HCT116 (cell line): Measurements from ENCODE around the gene LRRN4CL. TPM values are rescaled to one million over a fixed set of nuclear protein-coding genes. Genes with fewer than 3 reads are reported as not detected.

Experiments used
- ATAC-seq: fragments of 200-7000 bp; cut with Tn5 transposase; 2 replicates; pipeline ENCODE4 v1.9.1; 2020; ENCODE audit warnings: mild to moderate bottlenecking, moderate library complexity
- BruUV-seq: library from RNA; stranded (reverse); fragments of 400-500 nt; replicated peaks from 2 replicates; lab custom pipeline; 2021; lab: Mats Ljungman, UMichigan
- CTCF ChIA-PET: fragments of 300-600 bp; sonication (Branson Sonifier 250); formaldehyde crosslinking; loops from one replicate; lab custom pipeline; 2021; ENCODE audit warnings: antibody characterized with exemption; lab: Charles Lee
- POLR2A ChIA-PET: fragments of 300-600, 350-600 bp; sonication (Branson Sonifier 250); formaldehyde crosslinking; loops from one replicate; lab custom pipeline; 2021; ENCODE audit warnings: antibody characterized with exemption; lab: Charles Lee
- RAD21 ChIA-PET, 2 experiments: fragments of 300-600 bp; sonication (Branson Sonifier 250); formaldehyde crosslinking; loops; one replicate each; lab custom pipeline; 2023; ENCODE audit warnings: low total read pairs in 2 of 2; ENCODE audit not compliant: uncharacterized antibody in 2 of 2, unreplicated experiment in 2 of 2, low non-redundant PET in 1 of 2; lab: Charles Lee
- DNase-seq: peaks from one replicate; pipeline ENCODE4 v3.0.0-alpha.2; 2010; ENCODE audit warnings: low read depth, low spot score
- H2AFZ ChIP-seq: fragments of 200-600 bp; shearing (Covaris generic), sonication (generic); 2 replicates; pipeline ENCODE4 v1.6.1; 2017; ENCODE audit warnings: low read depth, mixed run types, mixed read lengths, antibody characterized with exemption, low read length; ENCODE audit not compliant: poor library complexity, severe bottlenecking
- H3K27ac ChIP-seq: 2 replicates; pipeline ENCODE4 v1.5.1; 2012; ENCODE audit warnings: low read depth, low read length
- H3K27me3 ChIP-seq: fragments of 200-600 bp; sonication (generic); 2 replicates; pipeline ENCODE4 v1.6.1; 2016; ENCODE audit warnings: mixed run types, low read length, mixed read lengths; ENCODE audit not compliant: insufficient read depth
- H3K36me3 ChIP-seq, 2 experiments: fragments of 200-500 bp in 1 of 2; fragments of 200-600 bp in 1 of 2; sonication (Bioruptor generic) in 1 of 2; sonication (generic) in 1 of 2; 2 replicates each; pipeline versions ENCODE4 v1.5.1 to v1.6.1; 2014 to 2016; ENCODE audit warnings: low read length in 2 of 2, inconsistent platforms in 1 of 2, mixed read lengths in 1 of 2, mixed run types in 1 of 2; ENCODE audit not compliant: insufficient read depth in 2 of 2, control insufficient read depth in 1 of 2
- H3K4me1 ChIP-seq, 2 experiments: fragments of 200-600 bp in 1 of 2; sonication (generic) in 1 of 2; 2 replicates each; pipeline versions ENCODE4 v1.5.1 to v1.6.1; 2012 to 2017; ENCODE audit warnings: low read length in 2 of 2, inconsistent platforms in 1 of 2, mild to moderate bottlenecking in 1 of 2, mixed read lengths in 1 of 2, mixed run types in 1 of 2, moderate library complexity in 1 of 2; ENCODE audit not compliant: insufficient read depth in 2 of 2, control insufficient read depth in 1 of 2
- H3K4me2 ChIP-seq: fragments of 200-600 bp; sonication (generic); 2 replicates; pipeline ENCODE4 v1.6.1; 2017; ENCODE audit warnings: mixed run types, low read length, mixed read lengths
- H3K4me3 ChIP-seq, 2 experiments: fragments of 200-600 bp in 1 of 2; sonication (generic) in 1 of 2; replicated peaks in 1 of 2; 2 replicates each; pipeline ENCODE4 v1.5.1; 2011 to 2016; ENCODE audit warnings: low read length in 2 of 2, control low read depth in 1 of 2, low read depth in 1 of 2, mild to moderate bottlenecking in 1 of 2, mixed read lengths in 1 of 2, mixed run types in 1 of 2
- H3K79me2 ChIP-seq: fragments of 200-600 bp; sonication (generic); 2 replicates; pipeline ENCODE4 v1.6.1; 2017; ENCODE audit warnings: mild to moderate bottlenecking, mixed run types, low read length, moderate library complexity, mixed read lengths; ENCODE audit not compliant: insufficient read depth
- H3K9ac ChIP-seq: fragments of 200-600 bp; sonication (generic); 2 replicates; pipeline ENCODE4 v1.6.1; 2016; ENCODE audit warnings: low read length, mixed read lengths
- H3K9me2 ChIP-seq: fragments of 200-600 bp; sonication (generic), shearing (Covaris generic); 2 replicates; pipeline ENCODE4 v1.6.1; 2017; ENCODE audit warnings: mixed run types, mild to moderate bottlenecking, moderate library complexity; ENCODE audit not compliant: insufficient read depth
- H3K9me3 ChIP-seq, 2 experiments: fragments of 200-500 bp in 1 of 2; fragments of 200-600 bp in 1 of 2; sonication (Bioruptor generic) in 1 of 2; sonication (generic) in 1 of 2; 2 replicates each; pipeline ENCODE4 v1.6.1; 2014 to 2017; ENCODE audit warnings: low read length in 2 of 2, mixed read lengths in 2 of 2, inconsistent platforms in 1 of 2, low read depth in 1 of 2, mild to moderate bottlenecking in 1 of 2, mixed run types in 1 of 2, moderate library complexity in 1 of 2; ENCODE audit not compliant: control insufficient read depth in 1 of 2, insufficient read depth in 1 of 2
- H4K20me1 ChIP-seq: fragments of 200-600 bp; sonication (generic), shearing (Covaris generic); 2 replicates; pipeline ENCODE4 v1.6.1; 2017; ENCODE audit warnings: mixed run types, mild to moderate bottlenecking, moderate library complexity; ENCODE audit not compliant: insufficient read depth
- CBX3 ChIP-seq: IDR thresholded peaks from 2 replicates; pipeline ENCODE4 v1.6.1; 2012; ENCODE audit warnings: low read depth
- ELF1 ChIP-seq: IDR thresholded peaks from 2 replicates; pipeline ENCODE4 v1.6.1; 2012; ENCODE audit warnings: low read depth, borderline replicate concordance
- EZH2phosphoT487 ChIP-seq: fragments of 200-600 bp; IDR thresholded peaks from 2 replicates; pipeline ENCODE4 v1.6.1; 2018; ENCODE audit warnings: antibody characterized with exemption, borderline replicate concordance
- FOSL1 ChIP-seq: IDR thresholded peaks from 2 replicates; pipeline ENCODE4 v1.6.1; 2012; ENCODE audit warnings: low read depth
- JUND ChIP-seq: IDR thresholded peaks from 2 replicates; pipeline ENCODE4 v1.6.1; 2012
- POLR2AphosphoS5 ChIP-seq: IDR thresholded peaks from 2 replicates; pipeline ENCODE4 v1.6.1; 2011; ENCODE audit warnings: mild to moderate bottlenecking, low read depth, low read length, moderate library complexity
- intact Hi-C: fragments of 100-400 bp; cut with micrococcal nuclease; formaldehyde crosslinking; loops from 2 replicates; pipeline ENCODE4 v1.10.0; 2022
- total RNA-seq: library from RNA; stranded (reverse); gene quantifications from one replicate; pipeline ENCODE4 v1.2.1, GENCODE V29; 2021; ENCODE audit not compliant: unreplicated experiment
- TF ChIP-seq, protein P1 (sequence below), 3 experiments: fragments of 200-600 bp in 1 of 3; sonication (generic) in 1 of 3; IDR thresholded peaks in 2 of 3; conservative IDR thresholded peaks in 1 of 3; 2 replicates each; pipeline ENCODE4 v1.5.1; 2012 to 2017; ENCODE audit warnings: low read depth in 2 of 3, low read length in 2 of 3, antibody characterized with exemption in 1 of 3, borderline replicate concordance in 1 of 3, control low read depth in 1 of 3, mild to moderate bottlenecking in 1 of 3, mixed read lengths in 1 of 3, mixed run types in 1 of 3, moderate library complexity in 1 of 3; ENCODE audit not compliant: insufficient read depth in 1 of 3
- TF ChIP-seq, protein P2 (sequence below): IDR thresholded peaks from 2 replicates; pipeline ENCODE4 v1.6.1; 2011; ENCODE audit warnings: mild to moderate bottlenecking, low read length, moderate library complexity; ENCODE audit not compliant: insufficient replicate concordance; ENCODE audit errors: extremely low read depth
- TF ChIP-seq, protein P3 (sequence below): IDR thresholded peaks from 2 replicates; pipeline ENCODE4 v1.6.1; 2012

LRRN4CL gene
- total RNA-seq, 1 experiment from 2014 or later, result 0.71 TPM

DNA sequence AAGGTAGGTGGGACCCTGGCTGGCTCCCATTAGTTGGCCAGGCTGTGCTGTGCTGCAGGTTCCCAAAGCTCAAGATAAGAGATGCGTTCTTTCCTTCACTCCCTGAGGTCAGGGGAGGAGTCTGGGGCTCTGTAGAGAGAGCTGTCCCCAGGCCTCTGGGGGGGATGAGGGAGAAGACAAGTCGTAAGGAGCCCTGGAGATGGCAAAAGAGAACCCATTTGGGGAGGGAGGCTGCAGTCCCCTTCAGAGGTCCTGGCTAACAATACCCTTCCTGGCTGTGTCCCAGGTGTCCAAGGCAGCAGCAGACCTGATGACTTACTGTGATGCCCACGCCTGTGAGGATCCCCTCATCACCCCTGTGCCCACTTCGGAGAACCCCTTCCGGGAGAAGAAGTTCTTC lies 19.1 kb upstream of the LRRN4CL start:
- no peak overlapping the region for H3K27ac ChIP-seq
- TF ChIP-seq POLR2AphosphoS5, result peak; percentile 41; the same call in 1 of the 2 replicates
- TF ChIP-seq, protein P1, sequence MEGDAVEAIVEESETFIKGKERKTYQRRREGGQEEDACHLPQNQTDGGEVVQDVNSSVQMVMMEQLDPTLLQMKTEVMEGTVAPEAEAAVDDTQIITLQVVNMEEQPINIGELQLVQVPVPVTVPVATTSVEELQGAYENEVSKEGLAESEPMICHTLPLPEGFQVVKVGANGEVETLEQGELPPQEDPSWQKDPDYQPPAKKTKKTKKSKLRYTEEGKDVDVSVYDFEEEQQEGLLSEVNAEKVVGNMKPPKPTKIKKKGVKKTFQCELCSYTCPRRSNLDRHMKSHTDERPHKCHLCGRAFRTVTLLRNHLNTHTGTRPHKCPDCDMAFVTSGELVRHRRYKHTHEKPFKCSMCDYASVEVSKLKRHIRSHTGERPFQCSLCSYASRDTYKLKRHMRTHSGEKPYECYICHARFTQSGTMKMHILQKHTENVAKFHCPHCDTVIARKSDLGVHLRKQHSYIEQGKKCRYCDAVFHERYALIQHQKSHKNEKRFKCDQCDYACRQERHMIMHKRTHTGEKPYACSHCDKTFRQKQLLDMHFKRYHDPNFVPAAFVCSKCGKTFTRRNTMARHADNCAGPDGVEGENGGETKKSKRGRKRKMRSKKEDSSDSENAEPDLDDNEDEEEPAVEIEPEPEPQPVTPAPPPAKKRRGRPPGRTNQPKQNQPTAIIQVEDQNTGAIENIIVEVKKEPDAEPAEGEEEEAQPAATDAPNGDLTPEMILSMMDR (IDR thresholded peaks at IDR 0.05 in 2 of 3, conservative IDR thresholded peaks at IDR 0.05 in 1 of 3; ENCODE audit: borderline replicate concordance in 1 of 3, insufficient read depth in 1 of 3, low read depth in 2 of 3, low read length in 2 of 3), result no peak
- TF ChIP-seq, all 23 proteins: peak for 1
- no TSS peak for BruUV-seq
- no peaks in the 10 kb centered on the region for H3K9me2 ChIP-seq
- H3K9me3 ChIP-seq, result no peaks in the 10 kb centered on the region
- ATAC-seq (no peak), DNase-seq (no peak)
- intact Hi-C loops, result no loop called here
- peaks cover 14 to 37% of the 10 kb centered on the region in 2 experiments for H3K36me3 ChIP-seq
- no peaks in the 10 kb centered on the region for H3K27me3 ChIP-seq
- no peak overlapping the region for H3K4me2 ChIP-seq
- no peak overlapping the region for H3K9ac ChIP-seq
- CTCF ChIA-PET, result no interaction called here
- peaks cover 16% of the 10 kb centered on the region for H3K79me2 ChIP-seq
- H4K20me1 ChIP-seq, result no peaks in the 10 kb centered on the region
- no peak overlapping the region for H2AFZ ChIP-seq
- H3K4me1 ChIP-seq, result peaks cover 5 to 20% of the 10 kb centered on the region in 2 experiments
- RAD21 ChIA-PET, result no interaction called here
- POLR2A ChIA-PET, result interaction anchor here (0.9 kb wide), 1 partner anchor 40 kb away, joined by 3 read pairs; no protein-coding TSS in a partner anchor
- H3K4me3 ChIP-seq, result no peak overlapping the region

DNA sequence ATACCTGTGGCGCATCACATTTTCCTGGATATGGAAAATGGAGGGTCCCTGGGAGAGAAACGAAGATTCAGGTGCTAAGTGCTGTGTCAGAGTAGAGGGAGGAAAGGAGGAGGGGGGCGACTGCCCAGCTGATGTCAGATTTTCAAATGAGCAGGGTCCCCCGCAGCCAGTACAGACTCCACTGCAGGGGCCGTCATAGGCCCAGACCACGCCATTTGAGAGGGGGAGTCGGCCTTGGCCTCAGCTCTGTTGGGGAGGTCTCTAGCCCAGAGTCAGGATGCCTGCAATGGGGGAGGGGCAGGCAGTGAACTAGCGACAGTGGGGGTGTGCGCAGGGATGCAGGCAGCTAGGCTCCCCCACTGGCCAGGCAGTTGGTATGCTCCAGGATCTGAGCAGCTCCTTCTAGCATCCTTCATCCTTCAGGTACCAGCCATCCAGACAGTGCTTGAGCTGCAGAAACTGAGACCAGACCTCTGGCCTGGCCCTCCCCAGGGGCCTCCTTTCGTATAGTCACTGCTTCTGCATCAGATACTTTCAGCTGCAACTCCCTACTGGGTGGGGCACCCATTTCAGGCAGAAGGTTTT lies 18.0 kb upstream of the LRRN4CL start, which contains the start of the genes BSCL2 and GNG3:
TSS of gene BSCL2 (minus strand) at position 148 of the 585 bp plus-strand sequence. CDS start 229 bp downstream, outside the sequence.
TSS of gene GNG3 (plus strand) at position 400 of the 585 bp plus-strand sequence. CDS start 620 bp downstream, outside the sequence.
- Histone ChIP-seq H3K27me3 (no peaks in the 10 kb centered on the region), H2AFZ (no peak within 1 kb of the TSS), H4K20me1 (no peaks in the 10 kb centered on the region), H3K9me2 (no peaks in the 10 kb centered on the region), H3K27ac (peak within 1 kb of the TSS; percentile 80), H3K79me2 (peaks cover 15% of the 10 kb centered on the region), H3K9ac (peak within 1 kb of the TSS; percentile 84; the same call in 1 of the 2 replicates)
- intact Hi-C loops, result no loop called here
- ChIA-PET RAD21 (no interaction called here), POLR2A (no interaction called here)
- TF ChIP-seq EZH2phosphoT487 (no peak), FOSL1 (no peak), ELF1 (no peak), JUND (no peak), CBX3 (no peak), POLR2AphosphoS5 (no peak)
- TF ChIP-seq, protein P2, sequence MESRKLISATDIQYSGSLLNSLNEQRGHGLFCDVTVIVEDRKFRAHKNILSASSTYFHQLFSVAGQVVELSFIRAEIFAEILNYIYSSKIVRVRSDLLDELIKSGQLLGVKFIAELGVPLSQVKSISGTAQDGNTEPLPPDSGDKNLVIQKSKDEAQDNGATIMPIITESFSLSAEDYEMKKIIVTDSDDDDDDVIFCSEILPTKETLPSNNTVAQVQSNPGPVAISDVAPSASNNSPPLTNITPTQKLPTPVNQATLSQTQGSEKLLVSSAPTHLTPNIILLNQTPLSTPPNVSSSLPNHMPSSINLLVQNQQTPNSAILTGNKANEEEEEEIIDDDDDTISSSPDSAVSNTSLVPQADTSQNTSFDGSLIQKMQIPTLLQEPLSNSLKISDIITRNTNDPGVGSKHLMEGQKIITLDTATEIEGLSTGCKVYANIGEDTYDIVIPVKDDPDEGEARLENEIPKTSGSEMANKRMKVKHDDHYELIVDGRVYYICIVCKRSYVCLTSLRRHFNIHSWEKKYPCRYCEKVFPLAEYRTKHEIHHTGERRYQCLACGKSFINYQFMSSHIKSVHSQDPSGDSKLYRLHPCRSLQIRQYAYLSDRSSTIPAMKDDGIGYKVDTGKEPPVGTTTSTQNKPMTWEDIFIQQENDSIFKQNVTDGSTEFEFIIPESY, result no peak
- TF ChIP-seq, protein P1 (IDR thresholded peaks at IDR 0.05 in 2 of 3, conservative IDR thresholded peaks at IDR 0.05 in 1 of 3; ENCODE audit: borderline replicate concordance in 1 of 3, insufficient read depth in 1 of 3, low read depth in 2 of 3, low read length in 2 of 3), result no peak
- TF ChIP-seq, protein P3, sequence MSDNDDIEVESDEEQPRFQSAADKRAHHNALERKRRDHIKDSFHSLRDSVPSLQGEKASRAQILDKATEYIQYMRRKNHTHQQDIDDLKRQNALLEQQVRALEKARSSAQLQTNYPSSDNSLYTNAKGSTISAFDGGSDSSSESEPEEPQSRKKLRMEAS, result no peak
- TF ChIP-seq, all 23 proteins: peak for 0
- DNase-seq (no peak), ATAC-seq (no peak)
- H3K4me3 ChIP-seq, result peak within 1 kb of the TSS; percentile 16 to 75; a peak in 1 of 4 replicates
- H3K36me3 ChIP-seq, result peaks cover 7 to 30% of the 10 kb centered on the region in 2 experiments; a peak in 3 of 4 replicates
- peak within 1 kb of the TSS; percentile 85 for H3K4me2 ChIP-seq
- CTCF ChIA-PET, result interaction anchor here (0.6 to 1.2 kb wide), 2 partner anchors 13 to 283 kb away, joined by 3 read pairs; no protein-coding TSS in a partner anchor
- no TSS peak for BruUV-seq
- H3K4me1 ChIP-seq, result peaks cover 5 to 20% of the 10 kb centered on the region in 2 experiments
- H3K9me3 ChIP-seq, result no peaks in the 10 kb centered on the region
